Spleen (tissue), 11 donors: ENCODE measurements around the gene ACACB. TPM values are rescaled to one million over a fixed set of nuclear protein-coding genes. Genes with fewer than 3 reads are reported as not detected.
A peak's percentile ranks its signal among the peaks of the same experiment; 100 is the strongest.

Source experiments
- DNase-seq: peaks from one replicate; pipeline ENCODE4 v3.0.0-alpha.2; 2020
- H3K27ac ChIP-seq, 8 donors: fragments of 200-600 bp; sonication (generic) in 7 of 8; 1 replicate in 4 of 8; 2 replicates in 4 of 8; pipeline versions ENCODE4 v1.5.0 to v1.8.0; 2016 to 2021; ENCODE audit warnings: inconsistent platforms in 4 of 8, mild to moderate bottlenecking in 4 of 8, moderate library complexity in 1 of 8
- H3K27me3 ChIP-seq, 7 donors: fragments of 200-600 bp; sonication (generic) in 6 of 7; replicated peaks in 1 of 7; 1 replicate in 4 of 7; 2 replicates in 3 of 7; pipeline versions ENCODE4 v1.5.0 to v1.8.0; 2016 to 2021; ENCODE audit warnings: inconsistent platforms in 3 of 7, mild to moderate bottlenecking in 1 of 7
- H3K36me3 ChIP-seq, 6 donors: fragments of 200-600 bp; sonication (generic) in 5 of 6; 1 replicate in 4 of 6; 2 replicates in 2 of 6; pipeline versions ENCODE4 v1.5.0 to v1.8.0; 2016 to 2021; ENCODE audit warnings: inconsistent platforms in 2 of 6
- H3K4me1 ChIP-seq, 6 donors: fragments of 200-600 bp; sonication (generic) in 5 of 6; 1 replicate in 3 of 6; 2 replicates in 3 of 6; pipeline versions ENCODE4 v1.5.0 to v1.8.0; 2016 to 2021; ENCODE audit warnings: inconsistent platforms in 3 of 6
- H3K4me3 ChIP-seq, 8 donors: fragments of 200-600 bp; sonication (generic) in 7 of 8; 1 replicate in 4 of 8; 2 replicates in 4 of 8; pipeline versions ENCODE4 v1.5.0 to v1.8.0; 2016 to 2021; ENCODE audit warnings: inconsistent platforms in 4 of 8, mild to moderate bottlenecking in 4 of 8, moderate library complexity in 2 of 8
- H3K9me3 ChIP-seq, 8 donors: fragments of 200-600 bp; sonication (generic) in 7 of 8; 1 replicate in 4 of 8; 2 replicates in 4 of 8; pipeline versions ENCODE4 v1.5.0 to v1.8.0; 2016 to 2021; ENCODE audit warnings: inconsistent platforms in 4 of 8
- POLR2A ChIP-seq, 3 donors: fragments of 450-650 bp; IDR thresholded peaks; one replicate each; pipeline ENCODE4 v1.5.1; 2017; ENCODE audit warnings: antibody characterized with exemption in 3 of 3, mild to moderate bottlenecking in 1 of 3
- POLR2AphosphoS5 ChIP-seq, 3 donors: sonication (generic); formaldehyde crosslinking; IDR thresholded peaks; one replicate each; pipeline ENCODE4 v1.5.1; 2017; ENCODE audit warnings: antibody characterized with exemption in 3 of 3
- WGBS, 5 donors: extraction: QIAGEN DNeasy Blood & Tissue Kit in 3 of 5; methylation state at CpG; one replicate each; pipeline versions ENCODE4 v1.1.5 to v1.1.7; 2013 to 2018; 5-methylcytosine and 5-hydroxymethylcytosine counted together
- intact Hi-C: fragments of 100-400 bp; cut with DNase I; formaldehyde crosslinking; loops from one replicate; pipeline ENCODE4 v1.15.0; 2023; ENCODE audit warnings: low total_unique reads
- polyA plus RNA-seq, 3 donors: library from polyadenylated mRNA; stranded (reverse); fragments of 200-250 nt; gene quantifications; one replicate each; pipeline ENCODE4 v1.2.1, GENCODE V29; 2013
- total RNA-seq, 7 donors: library from RNA; depleted of rRNA in 3 of 7; stranded (reverse); fragments of >200 nt in 3 of 7; fragmentation: NEBNext Ultra II Directional in 4 of 7; extraction: Animal tissue kit (Norgen Biotek cat#: 25700) in 4 of 7; gene quantifications; one replicate each; pipeline versions ENCODE4 v1.1.0 to v1.2.1, GENCODE V29; 2016 to 2021
- TF ChIP-seq, protein P1 (sequence below), 11 experiments: fragments of 200-600 bp in 7 of 11; fragments of 450-650 bp in 4 of 11; sonication (generic) in 4 of 11; IDR thresholded peaks in 8 of 11; conservative IDR thresholded peaks in 3 of 11; 1 replicate in 7 of 11; 2 replicates in 4 of 11; pipeline versions ENCODE4 v1.4.0 to v1.8.0; 2016 to 2021; ENCODE audit warnings: antibody characterized with exemption in 11 of 11, inconsistent platforms in 4 of 11, mild to moderate bottlenecking in 1 of 11
- donor health status: healthy with polysubstance abuse.
- donor health status: DM: no; HTN: no; CAD: no; lungs with moderate emphysema.
- donor health status: DM: no; HTN: no; CAD: no.
- donor health status: Bipolar disorder and iron deficiency.
- donor health status: healthy.
- donor health status: DM: no; HTN: no; CAD: no.
- donor health status: DM: yes; HTN: yes; CAD: no.

The ACACB gene
- total and polyA plus RNA-seq, 10 donors = 2.8 to 111 (median 29.1) TPM

DNA sequence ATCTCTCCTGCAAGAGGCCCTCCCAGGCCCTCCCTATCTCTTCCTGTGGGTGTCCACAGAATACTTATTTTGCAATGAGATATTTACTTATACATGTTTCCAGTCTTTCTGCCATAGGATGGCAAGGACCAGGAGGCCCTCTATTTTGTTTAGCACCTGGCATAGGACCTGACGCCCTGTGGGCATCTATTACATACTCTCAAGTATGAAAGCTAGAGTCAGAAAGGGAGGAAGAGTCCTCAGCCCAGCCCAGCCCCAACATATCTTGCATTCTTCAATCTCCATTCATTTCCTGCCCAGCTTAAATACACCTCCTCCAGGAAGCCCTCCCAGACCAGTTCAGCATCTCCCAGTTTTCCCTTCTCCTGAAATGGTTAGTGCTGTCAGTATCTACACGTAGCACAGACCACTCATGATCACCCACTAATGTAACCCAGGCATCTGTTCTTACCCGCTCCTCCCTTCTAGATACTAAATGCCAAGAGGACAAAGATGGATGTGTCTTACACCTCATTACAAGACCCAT, 185.3 kb downstream of the ACACB start:
- Histone ChIP-seq H3K27me3 (peaks cover 0 to 54% (median 6%) of the 10 kb centered on the region in 7 donors), H3K9me3 (no peaks in the 10 kb centered on the region), H3K4me3 (no peak overlapping the region), H3K36me3 (no peaks in the 10 kb centered on the region), H3K27ac (no peak overlapping the region), H3K4me1 (no peaks in the 10 kb centered on the region)
- DNase-seq = peak; percentile 9
- intact Hi-C loops = no loop called here
- WGBS, 5 donors = 76 to 86% (median 79%) methylated on average over 3 of the region's 3 CpGs
- TF ChIP-seq, protein P1, sequence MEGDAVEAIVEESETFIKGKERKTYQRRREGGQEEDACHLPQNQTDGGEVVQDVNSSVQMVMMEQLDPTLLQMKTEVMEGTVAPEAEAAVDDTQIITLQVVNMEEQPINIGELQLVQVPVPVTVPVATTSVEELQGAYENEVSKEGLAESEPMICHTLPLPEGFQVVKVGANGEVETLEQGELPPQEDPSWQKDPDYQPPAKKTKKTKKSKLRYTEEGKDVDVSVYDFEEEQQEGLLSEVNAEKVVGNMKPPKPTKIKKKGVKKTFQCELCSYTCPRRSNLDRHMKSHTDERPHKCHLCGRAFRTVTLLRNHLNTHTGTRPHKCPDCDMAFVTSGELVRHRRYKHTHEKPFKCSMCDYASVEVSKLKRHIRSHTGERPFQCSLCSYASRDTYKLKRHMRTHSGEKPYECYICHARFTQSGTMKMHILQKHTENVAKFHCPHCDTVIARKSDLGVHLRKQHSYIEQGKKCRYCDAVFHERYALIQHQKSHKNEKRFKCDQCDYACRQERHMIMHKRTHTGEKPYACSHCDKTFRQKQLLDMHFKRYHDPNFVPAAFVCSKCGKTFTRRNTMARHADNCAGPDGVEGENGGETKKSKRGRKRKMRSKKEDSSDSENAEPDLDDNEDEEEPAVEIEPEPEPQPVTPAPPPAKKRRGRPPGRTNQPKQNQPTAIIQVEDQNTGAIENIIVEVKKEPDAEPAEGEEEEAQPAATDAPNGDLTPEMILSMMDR (IDR thresholded peaks at IDR 0.05 in 8 of 11, conservative IDR thresholded peaks at IDR 0.05 in 3 of 11) = no peak
- TF ChIP-seq POLR2A (IDR thresholded peaks at IDR 0.05) (no peak), POLR2AphosphoS5 (IDR thresholded peaks at IDR 0.05) (no peak)

DNA sequence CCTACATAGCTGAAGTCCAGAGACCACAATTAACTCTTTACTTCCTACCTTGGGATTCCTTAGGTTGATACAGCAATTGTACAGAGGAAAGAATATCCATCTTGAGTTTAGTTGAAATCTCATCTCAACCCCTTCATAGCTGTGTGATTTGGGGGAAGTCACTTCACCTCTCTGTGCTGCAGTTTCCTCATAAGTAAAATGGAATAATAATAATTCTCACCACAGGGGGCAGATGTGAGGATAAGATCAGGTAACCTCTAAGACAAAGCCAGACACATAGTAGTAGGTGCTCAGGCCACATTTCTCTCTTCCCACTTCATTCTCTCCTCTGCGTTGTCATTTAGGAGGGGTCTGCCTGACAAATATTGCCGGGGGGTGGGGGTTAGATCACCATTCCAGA, 186.0 kb downstream of the ACACB start:
- no peaks in the 10 kb centered on the region for H3K9me3 ChIP-seq
- H3K4me1 ChIP-seq = no peaks in the 10 kb centered on the region
- H3K36me3 ChIP-seq = no peaks in the 10 kb centered on the region
- H3K27ac ChIP-seq = no peak overlapping the region
- no peak for DNase-seq
- WGBS, 5 donors = 61 to 85% (median 66%) methylated on average over 2 of the region's 2 CpGs
- intact Hi-C loops = no loop called here
- no peak overlapping the region for H3K4me3 ChIP-seq
- TF ChIP-seq POLR2A (IDR thresholded peaks at IDR 0.05) (no peak), POLR2AphosphoS5 (IDR thresholded peaks at IDR 0.05) (no peak)
- TF ChIP-seq, protein P1 (IDR thresholded peaks at IDR 0.05 in 8 of 11, conservative IDR thresholded peaks at IDR 0.05 in 3 of 11) = no peak
- H3K27me3 ChIP-seq = peaks cover 4 to 60% (median 12%) of the 10 kb centered on the region in 7 donors

DNA sequence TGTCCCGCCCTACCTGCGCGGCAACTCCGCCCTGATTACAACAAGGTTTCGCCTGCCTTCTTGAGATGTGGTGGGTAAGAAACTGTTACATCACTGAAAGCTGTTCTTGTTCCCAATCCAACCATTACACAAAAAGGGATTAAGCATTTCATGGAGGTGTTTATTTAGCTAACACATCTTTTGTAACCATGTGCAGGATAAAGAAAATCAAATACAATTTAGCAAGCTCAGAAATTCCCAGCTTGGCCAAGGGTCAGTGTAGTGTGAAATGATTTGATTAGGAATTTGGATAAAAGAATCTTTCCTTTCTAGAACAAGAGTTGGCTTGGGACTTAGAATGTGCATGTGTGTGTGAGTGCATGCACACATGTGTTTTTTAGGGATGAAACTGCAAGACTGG, 186.4 kb downstream of the ACACB start:
- H3K4me1 ChIP-seq = no peaks in the 10 kb centered on the region
- TF ChIP-seq POLR2A (IDR thresholded peaks at IDR 0.05) (no peak), POLR2AphosphoS5 (IDR thresholded peaks at IDR 0.05) (no peak)
- TF ChIP-seq, protein P1 (IDR thresholded peaks at IDR 0.05 in 8 of 11, conservative IDR thresholded peaks at IDR 0.05 in 3 of 11) = no peak
- 70 to 90% (median 81%) methylated on average over 5 of the region's 5 CpGs for WGBS, 5 donors
- DNase-seq = no peak
- no peak overlapping the region for H3K27ac ChIP-seq
- H3K27me3 ChIP-seq = peaks cover 4 to 64% (median 16%) of the 10 kb centered on the region in 7 donors
- H3K9me3 ChIP-seq = no peaks in the 10 kb centered on the region
- intact Hi-C loops = no loop called here
- no peaks in the 10 kb centered on the region for H3K36me3 ChIP-seq
- H3K4me3 ChIP-seq = no peak overlapping the region

DNA sequence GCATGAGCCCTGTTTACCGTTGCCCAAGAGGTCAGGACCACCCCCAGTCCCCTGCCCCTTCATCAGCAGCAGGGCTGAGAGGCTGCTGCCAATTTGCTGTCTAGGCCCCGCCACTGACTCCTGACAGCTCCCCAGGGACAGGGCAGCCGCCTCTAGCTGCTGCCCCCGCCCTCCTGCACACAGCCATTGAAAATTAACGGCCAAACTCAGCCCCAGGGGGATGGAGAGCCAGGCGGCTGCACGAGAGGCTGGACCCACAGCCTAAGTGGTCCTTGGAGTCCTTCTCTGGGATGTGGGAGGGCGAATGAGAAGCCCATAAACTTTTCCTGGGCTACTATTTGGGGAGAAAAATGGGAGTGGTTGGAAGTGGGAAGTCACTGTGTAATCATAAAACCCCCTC, 188.1 kb downstream of the ACACB start:
- WGBS, 5 donors = 39 to 66% (median 40%) methylated on average over 7 to 8 of the region's 8 CpGs
- H3K27ac ChIP-seq = no peak overlapping the region
- DNase-seq = no peak
- H3K4me3 ChIP-seq = no peak overlapping the region
- TF ChIP-seq POLR2AphosphoS5 (IDR thresholded peaks at IDR 0.05) = no peak
- TF ChIP-seq, protein P1 (IDR thresholded peaks at IDR 0.05 in 8 of 11, conservative IDR thresholded peaks at IDR 0.05 in 3 of 11) = no peak
- no peak for TF ChIP-seq POLR2A (IDR thresholded peaks at IDR 0.05)
- no peaks in the 10 kb centered on the region for H3K9me3 ChIP-seq
- no peaks in the 10 kb centered on the region for H3K36me3 ChIP-seq
- intact Hi-C loops = no loop called here
- peaks cover 4 to 81% (median 34%) of the 10 kb centered on the region in 7 donors for H3K27me3 ChIP-seq
- H3K4me1 ChIP-seq = peaks cover 6 to 11% (median 9%) of the 10 kb centered on the region in 6 donors
